COLO668 (cell line): ENCODE results near the gene NAP1L1.

Experiments
- DNase-seq: peaks from one replicate; lab custom pipeline; 2025; ENCODE audit not compliant: unreplicated experiment; lab: John Stamatoyannopoulos, UW

Gene NAP1L1

GRCh38 chr12:76023069-76023690, 61.3 kb downstream of the NAP1L1 start:
- DNase-seq, result no peak

- DNase-seq, result no peak
Observed at GRCh38 chr12:76022506-76022905, 62.0 kb downstream of the NAP1L1 start.

GRCh38 chr12:76020731-76021672, 63.5 kb downstream of the NAP1L1 start:
- DNase-seq, result no peak

GRCh38 chr12:76020281-76020680, 64.2 kb downstream of the NAP1L1 start:
- DNase-seq, result no peak

- no peak for DNase-seq
Observed at GRCh38 chr12:76018672-76019071, 65.8 kb downstream of the NAP1L1 start.

- DNase-seq, result no peak
Observed at GRCh38 chr12:76018111-76018510, 66.4 kb downstream of the NAP1L1 start.

- DNase-seq, result no peak
Observed at GRCh38 chr12:76014007-76014406, 70.5 kb downstream of the NAP1L1 start.

GRCh38 chr12:76013603-76014002, 70.9 kb downstream of the NAP1L1 start:
- no peak for DNase-seq

GRCh38 chr12:76012644-76013043, 71.8 kb downstream of the NAP1L1 start:
- DNase-seq, result no peak

GRCh38 chr12:76010732-76011458, 73.6 kb downstream of the NAP1L1 start:
- DNase-seq, result no peak

GRCh38 chr12:76008428-76008827, 76.1 kb downstream of the NAP1L1 start:
- DNase-seq, result no peak

- no peak for DNase-seq
Observed at GRCh38 chr12:76007640-76008039, 76.8 kb downstream of the NAP1L1 start.

GRCh38 chr12:76006028-76006925, 78.2 kb downstream of the NAP1L1 start:
- DNase-seq, result peak; percentile 74

- DNase-seq, result no peak
Observed at GRCh38 chr12:76003355-76003638, 81.2 kb downstream of the NAP1L1 start.

GRCh38 chr12:76002598-76003354, 81.7 kb downstream of the NAP1L1 start:
- no peak for DNase-seq

GRCh38 chr12:75998292-75999063, 86.0 kb downstream of the NAP1L1 start:
- DNase-seq, result no peak

GRCh38 chr12:75997658-75998057, 86.8 kb downstream of the NAP1L1 start:
- DNase-seq, result no peak

GRCh38 chr12:75996861-75997447, 87.5 kb downstream of the NAP1L1 start:
- DNase-seq, result no peak

GRCh38 chr12:75995691-75996090, 88.8 kb downstream of the NAP1L1 start:
- DNase-seq, result no peak
